K562 (cell line): ENCODE results near the gene PLEKHG5. TPM values are rescaled to one million over a fixed set of nuclear protein-coding genes. Genes with fewer than 3 reads are reported as not detected.

ENCODE experiments used
- FIP1L1 ChIP-seq: fragments of 200-400 bp; formaldehyde crosslinking; IDR thresholded peaks from 2 replicates; pipeline ENCODE4 v1.6.1; 2018; ENCODE audit warnings: mild to moderate bottlenecking, low read depth, low read length; ENCODE audit not compliant: poor library complexity, severe bottlenecking
- MAFK ChIP-seq: IDR thresholded peaks from 2 replicates; pipeline ENCODE4 v1.6.1; 2011; ENCODE audit warnings: low read length, improper control_type of control experiment
- NCOA1 ChIP-seq: fragments of 450-650 bp; IDR thresholded peaks from 2 replicates; pipeline ENCODE4 v1.6.1; 2016; ENCODE audit warnings: low read depth
- RBM15 ChIP-seq: fragments of 200-400 bp; formaldehyde crosslinking; IDR thresholded peaks from 2 replicates; pipeline ENCODE4 v1.6.1; 2018; ENCODE audit warnings: mild to moderate bottlenecking, low read length, moderate library complexity; ENCODE audit not compliant: insufficient read depth
- RBM25 ChIP-seq: fragments of 200-400 bp; formaldehyde crosslinking; IDR thresholded peaks from 2 replicates; pipeline ENCODE4 v1.6.1; 2018; ENCODE audit warnings: low read length, low read depth, moderate library complexity; ENCODE audit not compliant: severe bottlenecking
- ZFX ChIP-seq: sonication (generic); formaldehyde crosslinking; IDR thresholded peaks from 2 replicates; pipeline ENCODE4 v1.8.0; 2022; ENCODE audit warnings: mild to moderate bottlenecking, missing genetic modification reagents, moderate library complexity
- ZNF707 ChIP-seq: fragments of 250-450 bp; sonication (Bioruptor Pico); conservative IDR thresholded peaks from 2 replicates; pipeline ENCODE4 v1.8.0; 2022; ENCODE audit warnings: inconsistent platforms, mild to moderate bottlenecking, moderate library complexity
- polyA plus RNA-seq, 8 experiments: library from polyadenylated mRNA; depleted of rRNA in 4 of 8; stranded (reverse) in 5 of 8; unstranded in 3 of 8; fragments of >200 nt; fragmentation: Nextera tagmentation in 2 of 8; fragmentation: Illumina TruSeq in 1 of 8; extraction: Ambion mirVana in 2 of 8; extraction: Trizol in 1 of 8; gene quantifications; 2 replicates each; pipeline versions ENCODE4 v1.2.1 to v1.2.3, GENCODE V29; 2011 to 2014; ENCODE audit warnings: inconsistent platforms in 1 of 8, missing spikeins in 1 of 8
- total RNA-seq, 7 experiments: library from RNA; depleted of rRNA in 6 of 7; stranded (reverse); fragments of >200 nt in 6 of 7; fragmentation: Illumina TruSeq in 2 of 7; extraction: Trizol in 2 of 7; gene quantifications; 2 replicates each; pipeline versions ENCODE4 v1.2.1 to v1.2.3, GENCODE V29; 2011 to 2021; ENCODE audit warnings: low replicate concordance in 1 of 7
- TF ChIP-seq, protein P1 (sequence below), 3 experiments: fragments of 200-800 bp in 1 of 3; fragments of 250-450 bp in 1 of 3; fragments of 450-650 bp in 1 of 3; sonication (Bioruptor Pico) in 1 of 3; sonication (Bioruptor generic) in 1 of 3; formaldehyde crosslinking in 1 of 3; IDR thresholded peaks; 2 replicates each; pipeline versions ENCODE4 v1.6.1 to v1.8.0; 2016 to 2022; ENCODE audit warnings: mild to moderate bottlenecking in 2 of 3, missing genetic modification characterization in 2 of 3, missing compliant biosample characterization in 1 of 3, moderate library complexity in 1 of 3
- TF ChIP-seq, protein P2 (sequence below): fragments of 450-650 bp; IDR thresholded peaks from 2 replicates; pipeline ENCODE4 v1.6.1; 2016; ENCODE audit warnings: mild to moderate bottlenecking, moderate library complexity
- TF ChIP-seq, protein P3 (sequence below): fragments of 250-450 bp; sonication (Bioruptor Pico); IDR thresholded peaks from 2 replicates; pipeline ENCODE4 v1.5.0; 2021

The PLEKHG5 gene
- total and polyA plus RNA-seq, 9 of the 15 experiments (the other 6 are each of a cell fraction or from before 2014, with no cell fraction given), result 0.04 to 0.29 (median 0.09) TPM; not detected in 3

DNA sequence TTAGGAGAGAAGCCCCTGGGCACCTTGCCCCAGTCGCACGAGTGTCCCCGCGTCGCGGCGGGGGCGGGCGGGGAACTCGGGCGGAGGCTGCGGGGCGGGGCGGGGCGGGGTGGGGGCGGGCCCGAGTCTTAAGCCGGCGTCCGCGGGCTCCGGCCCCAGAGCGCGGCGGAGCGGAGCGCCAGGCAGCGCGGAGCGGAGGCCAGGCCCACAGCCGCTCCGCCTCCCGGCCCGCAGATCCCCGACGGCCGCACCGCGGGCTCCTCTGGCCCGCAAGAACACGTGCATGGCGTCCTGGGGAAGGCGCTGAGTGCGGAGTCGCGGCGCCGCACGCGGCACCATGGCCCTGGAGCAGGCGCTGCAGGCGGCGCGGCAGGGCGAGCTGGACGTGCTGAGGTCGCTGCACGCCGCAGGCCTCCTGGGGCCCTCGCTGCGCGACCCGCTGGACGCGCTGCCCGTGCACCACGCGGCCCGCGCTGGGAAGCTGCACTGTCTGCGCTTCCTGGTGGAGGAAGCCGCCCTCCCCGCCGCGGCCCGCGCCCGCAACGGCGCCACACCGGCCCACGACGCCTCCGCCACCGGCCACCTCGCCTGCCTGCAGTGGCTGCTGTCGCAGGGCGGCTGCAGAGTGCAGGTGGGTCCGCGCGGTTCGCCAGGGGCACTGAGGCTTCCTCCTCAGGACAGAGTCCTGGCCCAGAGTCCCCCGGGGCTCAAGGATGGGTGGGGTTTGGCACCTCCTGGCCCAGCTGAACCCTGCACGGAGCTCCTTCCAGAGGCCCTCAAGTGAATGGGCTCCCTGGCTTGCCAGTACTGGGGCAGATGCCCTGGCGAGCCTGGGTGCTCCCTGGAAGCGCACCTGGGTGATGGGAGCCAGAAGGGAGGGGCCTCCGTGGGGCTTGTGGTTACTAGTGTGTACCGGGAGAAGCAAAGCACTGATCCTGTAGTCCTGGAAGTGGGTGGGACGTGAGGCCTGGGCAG, 66.6 kb downstream of the PLEKHG5 start, which contains the start of gene ESPN (continued):
- TF ChIP-seq, protein P1, sequence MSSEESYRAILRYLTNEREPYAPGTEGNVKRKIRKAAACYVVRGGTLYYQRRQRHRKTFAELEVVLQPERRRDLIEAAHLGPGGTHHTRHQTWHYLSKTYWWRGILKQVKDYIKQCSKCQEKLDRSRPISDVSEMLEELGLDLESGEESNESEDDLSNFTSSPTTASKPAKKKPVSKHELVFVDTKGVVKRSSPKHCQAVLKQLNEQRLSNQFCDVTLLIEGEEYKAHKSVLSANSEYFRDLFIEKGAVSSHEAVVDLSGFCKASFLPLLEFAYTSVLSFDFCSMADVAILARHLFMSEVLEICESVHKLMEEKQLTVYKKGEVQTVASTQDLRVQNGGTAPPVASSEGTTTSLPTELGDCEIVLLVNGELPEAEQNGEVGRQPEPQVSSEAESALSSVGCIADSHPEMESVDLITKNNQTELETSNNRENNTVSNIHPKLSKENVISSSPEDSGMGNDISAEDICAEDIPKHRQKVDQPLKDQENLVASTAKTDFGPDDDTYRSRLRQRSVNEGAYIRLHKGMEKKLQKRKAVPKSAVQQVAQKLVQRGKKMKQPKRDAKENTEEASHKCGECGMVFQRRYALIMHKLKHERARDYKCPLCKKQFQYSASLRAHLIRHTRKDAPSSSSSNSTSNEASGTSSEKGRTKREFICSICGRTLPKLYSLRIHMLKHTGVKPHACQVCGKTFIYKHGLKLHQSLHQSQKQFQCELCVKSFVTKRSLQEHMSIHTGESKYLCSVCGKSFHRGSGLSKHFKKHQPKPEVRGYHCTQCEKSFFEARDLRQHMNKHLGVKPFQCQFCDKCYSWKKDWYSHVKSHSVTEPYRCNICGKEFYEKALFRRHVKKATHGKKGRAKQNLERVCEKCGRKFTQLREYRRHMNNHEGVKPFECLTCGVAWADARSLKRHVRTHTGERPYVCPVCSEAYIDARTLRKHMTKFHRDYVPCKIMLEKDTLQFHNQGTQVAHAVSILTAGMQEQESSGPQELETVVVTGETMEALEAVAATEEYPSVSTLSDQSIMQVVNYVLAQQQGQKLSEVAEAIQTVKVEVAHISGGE (CRISPR knock-in tag; IDR thresholded peaks at IDR 0.05), result no peak
- TF ChIP-seq MAFK (no peak), FIP1L1 (peak; percentile 28), ZNF707 (no peak), RBM15 (no peak), NCOA1 (no peak), ZFX (peak; percentile 43; the same call in 1 of the 2 replicates), RBM25 (no peak)
- TF ChIP-seq, protein P2, sequence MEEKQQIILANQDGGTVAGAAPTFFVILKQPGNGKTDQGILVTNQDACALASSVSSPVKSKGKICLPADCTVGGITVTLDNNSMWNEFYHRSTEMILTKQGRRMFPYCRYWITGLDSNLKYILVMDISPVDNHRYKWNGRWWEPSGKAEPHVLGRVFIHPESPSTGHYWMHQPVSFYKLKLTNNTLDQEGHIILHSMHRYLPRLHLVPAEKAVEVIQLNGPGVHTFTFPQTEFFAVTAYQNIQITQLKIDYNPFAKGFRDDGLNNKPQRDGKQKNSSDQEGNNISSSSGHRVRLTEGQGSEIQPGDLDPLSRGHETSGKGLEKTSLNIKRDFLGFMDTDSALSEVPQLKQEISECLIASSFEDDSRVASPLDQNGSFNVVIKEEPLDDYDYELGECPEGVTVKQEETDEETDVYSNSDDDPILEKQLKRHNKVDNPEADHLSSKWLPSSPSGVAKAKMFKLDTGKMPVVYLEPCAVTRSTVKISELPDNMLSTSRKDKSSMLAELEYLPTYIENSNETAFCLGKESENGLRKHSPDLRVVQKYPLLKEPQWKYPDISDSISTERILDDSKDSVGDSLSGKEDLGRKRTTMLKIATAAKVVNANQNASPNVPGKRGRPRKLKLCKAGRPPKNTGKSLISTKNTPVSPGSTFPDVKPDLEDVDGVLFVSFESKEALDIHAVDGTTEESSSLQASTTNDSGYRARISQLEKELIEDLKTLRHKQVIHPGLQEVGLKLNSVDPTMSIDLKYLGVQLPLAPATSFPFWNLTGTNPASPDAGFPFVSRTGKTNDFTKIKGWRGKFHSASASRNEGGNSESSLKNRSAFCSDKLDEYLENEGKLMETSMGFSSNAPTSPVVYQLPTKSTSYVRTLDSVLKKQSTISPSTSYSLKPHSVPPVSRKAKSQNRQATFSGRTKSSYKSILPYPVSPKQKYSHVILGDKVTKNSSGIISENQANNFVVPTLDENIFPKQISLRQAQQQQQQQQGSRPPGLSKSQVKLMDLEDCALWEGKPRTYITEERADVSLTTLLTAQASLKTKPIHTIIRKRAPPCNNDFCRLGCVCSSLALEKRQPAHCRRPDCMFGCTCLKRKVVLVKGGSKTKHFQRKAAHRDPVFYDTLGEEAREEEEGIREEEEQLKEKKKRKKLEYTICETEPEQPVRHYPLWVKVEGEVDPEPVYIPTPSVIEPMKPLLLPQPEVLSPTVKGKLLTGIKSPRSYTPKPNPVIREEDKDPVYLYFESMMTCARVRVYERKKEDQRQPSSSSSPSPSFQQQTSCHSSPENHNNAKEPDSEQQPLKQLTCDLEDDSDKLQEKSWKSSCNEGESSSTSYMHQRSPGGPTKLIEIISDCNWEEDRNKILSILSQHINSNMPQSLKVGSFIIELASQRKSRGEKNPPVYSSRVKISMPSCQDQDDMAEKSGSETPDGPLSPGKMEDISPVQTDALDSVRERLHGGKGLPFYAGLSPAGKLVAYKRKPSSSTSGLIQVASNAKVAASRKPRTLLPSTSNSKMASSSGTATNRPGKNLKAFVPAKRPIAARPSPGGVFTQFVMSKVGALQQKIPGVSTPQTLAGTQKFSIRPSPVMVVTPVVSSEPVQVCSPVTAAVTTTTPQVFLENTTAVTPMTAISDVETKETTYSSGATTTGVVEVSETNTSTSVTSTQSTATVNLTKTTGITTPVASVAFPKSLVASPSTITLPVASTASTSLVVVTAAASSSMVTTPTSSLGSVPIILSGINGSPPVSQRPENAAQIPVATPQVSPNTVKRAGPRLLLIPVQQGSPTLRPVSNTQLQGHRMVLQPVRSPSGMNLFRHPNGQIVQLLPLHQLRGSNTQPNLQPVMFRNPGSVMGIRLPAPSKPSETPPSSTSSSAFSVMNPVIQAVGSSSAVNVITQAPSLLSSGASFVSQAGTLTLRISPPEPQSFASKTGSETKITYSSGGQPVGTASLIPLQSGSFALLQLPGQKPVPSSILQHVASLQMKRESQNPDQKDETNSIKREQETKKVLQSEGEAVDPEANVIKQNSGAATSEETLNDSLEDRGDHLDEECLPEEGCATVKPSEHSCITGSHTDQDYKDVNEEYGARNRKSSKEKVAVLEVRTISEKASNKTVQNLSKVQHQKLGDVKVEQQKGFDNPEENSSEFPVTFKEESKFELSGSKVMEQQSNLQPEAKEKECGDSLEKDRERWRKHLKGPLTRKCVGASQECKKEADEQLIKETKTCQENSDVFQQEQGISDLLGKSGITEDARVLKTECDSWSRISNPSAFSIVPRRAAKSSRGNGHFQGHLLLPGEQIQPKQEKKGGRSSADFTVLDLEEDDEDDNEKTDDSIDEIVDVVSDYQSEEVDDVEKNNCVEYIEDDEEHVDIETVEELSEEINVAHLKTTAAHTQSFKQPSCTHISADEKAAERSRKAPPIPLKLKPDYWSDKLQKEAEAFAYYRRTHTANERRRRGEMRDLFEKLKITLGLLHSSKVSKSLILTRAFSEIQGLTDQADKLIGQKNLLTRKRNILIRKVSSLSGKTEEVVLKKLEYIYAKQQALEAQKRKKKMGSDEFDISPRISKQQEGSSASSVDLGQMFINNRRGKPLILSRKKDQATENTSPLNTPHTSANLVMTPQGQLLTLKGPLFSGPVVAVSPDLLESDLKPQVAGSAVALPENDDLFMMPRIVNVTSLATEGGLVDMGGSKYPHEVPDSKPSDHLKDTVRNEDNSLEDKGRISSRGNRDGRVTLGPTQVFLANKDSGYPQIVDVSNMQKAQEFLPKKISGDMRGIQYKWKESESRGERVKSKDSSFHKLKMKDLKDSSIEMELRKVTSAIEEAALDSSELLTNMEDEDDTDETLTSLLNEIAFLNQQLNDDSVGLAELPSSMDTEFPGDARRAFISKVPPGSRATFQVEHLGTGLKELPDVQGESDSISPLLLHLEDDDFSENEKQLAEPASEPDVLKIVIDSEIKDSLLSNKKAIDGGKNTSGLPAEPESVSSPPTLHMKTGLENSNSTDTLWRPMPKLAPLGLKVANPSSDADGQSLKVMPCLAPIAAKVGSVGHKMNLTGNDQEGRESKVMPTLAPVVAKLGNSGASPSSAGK, result no peak
- TF ChIP-seq, protein P3, sequence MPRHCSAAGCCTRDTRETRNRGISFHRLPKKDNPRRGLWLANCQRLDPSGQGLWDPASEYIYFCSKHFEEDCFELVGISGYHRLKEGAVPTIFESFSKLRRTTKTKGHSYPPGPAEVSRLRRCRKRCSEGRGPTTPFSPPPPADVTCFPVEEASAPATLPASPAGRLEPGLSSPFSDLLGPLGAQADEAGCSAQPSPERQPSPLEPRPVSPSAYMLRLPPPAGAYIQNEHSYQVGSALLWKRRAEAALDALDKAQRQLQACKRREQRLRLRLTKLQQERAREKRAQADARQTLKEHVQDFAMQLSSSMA (CRISPR knock-in tag), result no peak
